ENCODE results near the gene BMP8A. TPM values are rescaled to one million over a fixed set of nuclear protein-coding genes. Genes with fewer than 3 reads are reported as not detected.

BMP8A gene
- total RNA-seq, 1 experiment from 2014 or later: 4.1 TPM

- TF ChIP-seq REST (IDR thresholded peaks at IDR 0.05; ENCODE audit: low read depth): no peak
- no peak for TF ChIP-seq EGR1 (IDR thresholded peaks at IDR 0.05; ENCODE audit: low read depth)
- TF ChIP-seq SIN3A (IDR thresholded peaks at IDR 0.05; ENCODE audit: low read depth): no peak
- TF ChIP-seq SRF (IDR thresholded peaks at IDR 0.05; ENCODE audit: low read depth): no peak
- no peak for TF ChIP-seq SP1 (IDR thresholded peaks at IDR 0.05; ENCODE audit: low read depth)
- no peak for TF ChIP-seq EZH2phosphoT487 (IDR thresholded peaks at IDR 0.05; ENCODE audit: borderline replicate concordance)
- no peak for TF ChIP-seq ATF3 (IDR thresholded peaks at IDR 0.05)
- TF ChIP-seq POLR2A (IDR thresholded peaks at IDR 0.05; ENCODE audit: borderline replicate concordance, extremely low read depth, insufficient read depth, insufficient read length): no peak
- TF ChIP-seq ZFX (IDR thresholded peaks at IDR 0.05): no peak
- no peak for TF ChIP-seq MAX (IDR thresholded peaks at IDR 0.05)
- TF ChIP-seq CEBPB (IDR thresholded peaks at IDR 0.05; ENCODE audit: low read depth): no peak
These were observed 79.7 kb downstream of the BMP8A start (continued) for GRCh38 chr1:39571178-39571483.

GRCh38 chr1:39572379-39573096, 81.1 kb downstream of the BMP8A start:
- Histone ChIP-seq H3K9me3 (ENCODE audit: control insufficient read depth in 1 of 2, insufficient read depth in 1 of 2, low read depth in 1 of 2, low read length in 2 of 2) (no peaks in the 10 kb centered on the region), H3K27me3 (ENCODE audit: insufficient read depth, low read length) (no peaks in the 10 kb centered on the region), H3K4me3 (replicated peaks in 1 of 2; ENCODE audit: low read depth in 1 of 2, low read length in 2 of 2) (no peak overlapping the region), H3K27ac (ENCODE audit: low read depth, low read length) (no peak overlapping the region), H4K20me1 (ENCODE audit: insufficient read depth) (peaks cover 56% of the 10 kb centered on the region; the same call in 1 of the 2 replicates), H3K4me1 (ENCODE audit: control insufficient read depth in 1 of 2, insufficient read depth in 2 of 2, low read length in 2 of 2) (peaks cover 11 to 23% of the 10 kb centered on the region in 2 experiments), H3K9ac (ENCODE audit: low read length) (no peak overlapping the region), H3K4me2 (ENCODE audit: low read length) (no peak overlapping the region), H3K36me3 (ENCODE audit: control insufficient read depth in 1 of 2, insufficient read depth in 2 of 2, low read length in 2 of 2) (peaks cover 65 to 78% of the 10 kb centered on the region in 2 experiments), H3K9me2 (ENCODE audit: insufficient read depth) (no peaks in the 10 kb centered on the region), H2AFZ (ENCODE audit: low read depth, low read length, poor library complexity, severe bottlenecking) (no peak overlapping the region), H3K79me2 (ENCODE audit: insufficient read depth, low read length) (peaks cover 90% of the 10 kb centered on the region)
- no peak for ATAC-seq
- no TSS peak for BruUV-seq (replicated peaks)
- ChIA-PET POLR2A (no interaction called here), CTCF (no interaction called here), RAD21 (ENCODE audit: low non-redundant PET in 1 of 2, low total read pairs in 2 of 2, uncharacterized antibody in 2 of 2, unreplicated experiment in 2 of 2) (no interaction called here)
- DNase-seq (ENCODE audit: low read depth, low spot score): no peak
- TF ChIP-seq REST (IDR thresholded peaks at IDR 0.05; ENCODE audit: low read depth) (no peak), ZNF274 (IDR thresholded peaks at IDR 0.05; ENCODE audit: low read depth, low read length) (no peak), JUND (IDR thresholded peaks at IDR 0.05) (no peak), RAD21 (IDR thresholded peaks at IDR 0.05; ENCODE audit: low read depth) (no peak), SIN3A (IDR thresholded peaks at IDR 0.05; ENCODE audit: low read depth) (no peak), MAX (IDR thresholded peaks at IDR 0.05) (no peak), ZFX (IDR thresholded peaks at IDR 0.05) (no peak), ELF1 (IDR thresholded peaks at IDR 0.05; ENCODE audit: borderline replicate concordance, low read depth) (no peak), TCF7L2 (IDR thresholded peaks at IDR 0.05; ENCODE audit: borderline replicate concordance, extremely low read depth, insufficient read depth, insufficient read length) (no peak)
- intact Hi-C loops (cut with micrococcal nuclease): no loop called here

Measured in HCT116 (cell line).